Panc1 (cell line): Measurements from ENCODE around the gene NEMP1.

Source experiments
- CTCF ChIP-seq: fragments of 450-650 bp; IDR thresholded peaks from 2 replicates; pipeline ENCODE4 v1.5.1; 2017; ENCODE audit warnings: mild to moderate bottlenecking
- POLR2AphosphoS5 ChIP-seq: IDR thresholded peaks from 2 replicates; pipeline ENCODE4 v1.6.1; 2012; ENCODE audit warnings: mild to moderate bottlenecking, low read depth, low read length, moderate library complexity
- REST ChIP-seq, 2 experiments: IDR thresholded peaks; 2 replicates each; pipeline ENCODE4 v1.6.1; 2011 to 2012; ENCODE audit warnings: low read depth in 2 of 2, control low read depth in 1 of 2, low read length in 1 of 2, mild to moderate bottlenecking in 1 of 2, moderate library complexity in 1 of 2; ENCODE audit not compliant: insufficient read depth in 1 of 2

GRCh38 chr12:57019983-57020719 is 58.4 kb downstream of the NEMP1 start:
- TF ChIP-seq CTCF (no peak), REST (IDR thresholded peaks at IDR 0.05; ENCODE audit: insufficient read depth in 1 of 2, low read depth in 2 of 2, low read length in 1 of 2) (no peak), POLR2AphosphoS5 (no peak)
